H4 (cell line): ENCODE data around the gene PCDHB1. TPM values are rescaled to one million over a fixed set of nuclear protein-coding genes. Genes with fewer than 3 reads are reported as not detected.
A peak's percentile ranks its signal among the peaks of the same experiment; 100 is the strongest.

Experiments
- DNase-seq: peaks from one replicate; pipeline ENCODE4 v3.0.0-alpha.2; 2015; ENCODE audit warnings: low spot score
- total RNA-seq: library from RNA; depleted of rRNA; stranded (reverse); fragments of >200 nt; shearing (Covaris generic); gene quantifications from 2 replicates; pipeline ENCODE4 v1.2.3, GENCODE V29; 2014; rRNA removed

Gene PCDHB1
- not detected in 2 replicates for total RNA-seq

- no peak for DNase-seq
These were observed at the start of gene PCDHB1 for GRCh38 chr5:141050622-141051520. TSS of gene PCDHB1 (plus strand) at chr5:141051374. CDS start at chr5:141051471, 97 bp downstream.

GRCh38 chr5:141001446-141001843 lies 49.7 kb upstream of the PCDHB1 start:
- DNase-seq, result peak; percentile 42

- DNase-seq, result peak; percentile 57
These were observed 49.1 kb upstream of the PCDHB1 start for GRCh38 chr5:141001844-141002604.

GRCh38 chr5:141002605-141002965 lies 48.6 kb upstream of the PCDHB1 start:
- no peak for DNase-seq

- no peak for DNase-seq
These were observed 48.1 kb upstream of the PCDHB1 start for GRCh38 chr5:141003031-141003430.

GRCh38 chr5:141003791-141004611 lies 47.2 kb upstream of the PCDHB1 start:
- peak; percentile 77 for DNase-seq

- DNase-seq, result no peak
These were observed 43.4 kb upstream of the PCDHB1 start for GRCh38 chr5:141007791-141008190.

GRCh38 chr5:141010047-141010793 lies 41.0 kb upstream of the PCDHB1 start:
- no peak for DNase-seq

- no peak for DNase-seq
These were observed 33.2 kb upstream of the PCDHB1 start for GRCh38 chr5:141017943-141018342.

GRCh38 chr5:141022384-141022783 lies 28.8 kb upstream of the PCDHB1 start:
- no peak for DNase-seq

GRCh38 chr5:141031006-141031405 lies 20.2 kb upstream of the PCDHB1 start:
- DNase-seq, result no peak

GRCh38 chr5:141032626-141033025 lies 18.5 kb upstream of the PCDHB1 start:
- DNase-seq, result no peak

GRCh38 chr5:141039061-141039460 lies 12.1 kb upstream of the PCDHB1 start:
- no peak for DNase-seq

- DNase-seq, result no peak
These were observed 11.7 kb upstream of the PCDHB1 start for GRCh38 chr5:141039517-141039916.

- peak; percentile 62 for DNase-seq
These were observed 10.9 kb upstream of the PCDHB1 start for GRCh38 chr5:141040093-141040770.

GRCh38 chr5:141040771-141041426 lies 10.3 kb upstream of the PCDHB1 start:
- DNase-seq, result peak; percentile 96

GRCh38 chr5:141041427-141041785 lies 9.8 kb upstream of the PCDHB1 start:
- DNase-seq, result no peak

GRCh38 chr5:141042555-141042954 lies 8.6 kb upstream of the PCDHB1 start:
- DNase-seq, result no peak

GRCh38 chr5:141051521-141051866 lies 320 bp downstream of the PCDHB1 start:
- DNase-seq, result no peak

GRCh38 chr5:141077826-141078225 lies 26.7 kb downstream of the PCDHB1 start:
- DNase-seq, result peak; percentile 27
